Kidney (tissue), 14 donors: ENCODE data around the gene HIPK1. TPM values are rescaled to one million over a fixed set of nuclear protein-coding genes. Genes with fewer than 3 reads are reported as not detected.

Source experiments
- DNase-seq, 5 donors: peaks; one replicate each; pipeline ENCODE4 v3.0.0-alpha.2; 2013 to 2020
- FAIRE-seq: peaks from 2 replicates; lab custom pipeline; 2012; peaks lifted over from hg19 to GRCh38; lab: Jason Lieb, UNC
- H3K27ac ChIP-seq, 2 donors: one replicate each; pipeline ENCODE4 v1.7.0; 2013; ENCODE audit warnings: low read depth in 2 of 2, low read length in 2 of 2, inconsistent platforms in 1 of 2
- H3K27me3 ChIP-seq: one replicate; pipeline ENCODE4 v1.7.1; 2013; ENCODE audit warnings: low read length, inconsistent platforms; ENCODE audit not compliant: control insufficient read depth, insufficient read depth
- H3K36me3 ChIP-seq, 3 donors: one replicate each; pipeline versions ENCODE4 v1.7.0 to v1.7.1; 2013; ENCODE audit warnings: low read length in 3 of 3, control low read depth in 1 of 3, inconsistent platforms in 1 of 3; ENCODE audit not compliant: insufficient read depth in 3 of 3, control insufficient read depth in 2 of 3
- H3K4me1 ChIP-seq, 3 donors: one replicate each; pipeline versions ENCODE4 v1.7.0 to v1.7.1; 2013; ENCODE audit warnings: low read length in 3 of 3, inconsistent platforms in 1 of 3, low read depth in 1 of 3; ENCODE audit not compliant: control insufficient read depth in 2 of 3, insufficient read depth in 2 of 3
- H3K4me3 ChIP-seq, 3 donors: one replicate each; pipeline versions ENCODE4 v1.7.0 to v1.8.1; 2013; ENCODE audit warnings: low read length in 3 of 3, control low read depth in 1 of 3, inconsistent platforms in 1 of 3
- H3K9ac ChIP-seq, 3 donors: one replicate each; pipeline versions ENCODE4 v1.7.0 to v1.7.1; 2013; ENCODE audit warnings: low read length in 3 of 3, control low read depth in 1 of 3, inconsistent platforms in 1 of 3
- H3K9me3 ChIP-seq, 3 donors: one replicate each; pipeline versions ENCODE4 v1.7.0 to v1.7.1; 2013; ENCODE audit warnings: low read length in 3 of 3, control low read depth in 1 of 3, inconsistent platforms in 1 of 3; ENCODE audit not compliant: control insufficient read depth in 2 of 3, insufficient read depth in 1 of 3
- intact Hi-C: fragments of 100-400 bp; cut with DNase I; formaldehyde crosslinking; loops from one replicate; pipeline ENCODE4 v1.11.1; 2022
- polyA plus RNA-seq: library from polyadenylated mRNA; stranded (reverse); fragments of 350-450 nt; fragmentation: Illumina TruSeq; extraction: RNeasy Lipid Tissue Mini Kit (QIAGEN cat#74804); gene quantifications from one replicate; pipeline ENCODE4 v1.2.3, GENCODE V29; 2014; ENCODE audit warnings: low read depth, low replicate concordance; ENCODE audit not compliant: insufficient read depth
- total RNA-seq: library from RNA; stranded (reverse); fragmentation: NEBNext Ultra II Directional; extraction: Animal tissue kit (Norgen Biotek cat#: 25700); gene quantifications from one replicate; pipeline ENCODE4 v1.2.1, GENCODE V29; 2021
- TF ChIP-seq, protein P1 (sequence below): IDR thresholded peaks from 3 replicates; pipeline ENCODE4 v1.5.1; 2012; ENCODE audit warnings: mild to moderate bottlenecking, moderate library complexity, borderline replicate concordance; ENCODE audit not compliant: insufficient read depth; ENCODE audit errors: extremely low read depth
- donor health status: control.
- donor health status: control.
- donor health status: control.
- donor health status: control.
- donor health status: control.
- donor health status: DM: yes; HTN: yes; CAD: no.
- donor health status: Normal renal cell carcinoma (clear cell type).

HIPK1 gene
- total and polyA plus RNA-seq, 2 donors from 2014 or later = 8.4 to 65.0 TPM

DNA sequence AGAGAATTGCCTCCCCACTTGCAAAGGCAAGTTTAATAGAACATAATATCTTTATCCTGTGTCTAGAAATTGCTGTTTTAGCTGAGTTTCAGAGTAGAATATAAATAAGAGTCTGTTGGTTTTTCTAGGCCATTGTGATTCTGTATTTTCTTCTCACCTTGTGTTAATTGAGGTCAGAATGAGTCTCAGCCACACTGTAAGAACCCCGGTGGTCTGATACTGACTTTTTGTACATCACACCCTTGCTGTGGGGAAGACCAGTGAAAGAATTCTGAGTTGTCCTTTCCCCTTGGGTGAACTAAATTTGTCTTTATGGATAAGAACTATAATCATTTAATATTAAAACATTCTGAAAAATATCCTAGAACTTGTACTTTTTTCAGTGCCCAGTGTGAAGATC is 6.8 kb downstream of the HIPK1 start:
- no peak for DNase-seq
- Histone ChIP-seq H3K27ac (no peak overlapping the region), H3K9ac (no peak overlapping the region), H3K27me3 (no peaks in the 10 kb centered on the region), H3K9me3 (no peaks in the 10 kb centered on the region), H3K4me3 (no peak overlapping the region), H3K36me3 (peaks cover under 1 to 7% (median 1%) of the 10 kb centered on the region in 3 donors), H3K4me1 (peaks cover 2 to 10% (median 6%) of the 10 kb centered on the region in 3 donors)
- FAIRE-seq = no peak
- intact Hi-C loops = no loop called here
- TF ChIP-seq, protein P1, sequence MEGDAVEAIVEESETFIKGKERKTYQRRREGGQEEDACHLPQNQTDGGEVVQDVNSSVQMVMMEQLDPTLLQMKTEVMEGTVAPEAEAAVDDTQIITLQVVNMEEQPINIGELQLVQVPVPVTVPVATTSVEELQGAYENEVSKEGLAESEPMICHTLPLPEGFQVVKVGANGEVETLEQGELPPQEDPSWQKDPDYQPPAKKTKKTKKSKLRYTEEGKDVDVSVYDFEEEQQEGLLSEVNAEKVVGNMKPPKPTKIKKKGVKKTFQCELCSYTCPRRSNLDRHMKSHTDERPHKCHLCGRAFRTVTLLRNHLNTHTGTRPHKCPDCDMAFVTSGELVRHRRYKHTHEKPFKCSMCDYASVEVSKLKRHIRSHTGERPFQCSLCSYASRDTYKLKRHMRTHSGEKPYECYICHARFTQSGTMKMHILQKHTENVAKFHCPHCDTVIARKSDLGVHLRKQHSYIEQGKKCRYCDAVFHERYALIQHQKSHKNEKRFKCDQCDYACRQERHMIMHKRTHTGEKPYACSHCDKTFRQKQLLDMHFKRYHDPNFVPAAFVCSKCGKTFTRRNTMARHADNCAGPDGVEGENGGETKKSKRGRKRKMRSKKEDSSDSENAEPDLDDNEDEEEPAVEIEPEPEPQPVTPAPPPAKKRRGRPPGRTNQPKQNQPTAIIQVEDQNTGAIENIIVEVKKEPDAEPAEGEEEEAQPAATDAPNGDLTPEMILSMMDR = no peak

GRCh38 chr1:113937146-113937545 is 8.0 kb downstream of the HIPK1 start:
- Histone ChIP-seq H3K9me3 (no peaks in the 10 kb centered on the region), H3K4me1 (peaks cover 0 to 6% (median 0%) of the 10 kb centered on the region in 3 donors), H3K27ac (no peak overlapping the region), H3K4me3 (no peak overlapping the region), H3K27me3 (no peaks in the 10 kb centered on the region), H3K36me3 (peaks cover 4 to 9% (median 6%) of the 10 kb centered on the region in 3 donors), H3K9ac (no peak overlapping the region)
- DNase-seq (no peak), FAIRE-seq (no peak)
- intact Hi-C loops = no loop called here
- TF ChIP-seq, protein P1 = no peak

DNA sequence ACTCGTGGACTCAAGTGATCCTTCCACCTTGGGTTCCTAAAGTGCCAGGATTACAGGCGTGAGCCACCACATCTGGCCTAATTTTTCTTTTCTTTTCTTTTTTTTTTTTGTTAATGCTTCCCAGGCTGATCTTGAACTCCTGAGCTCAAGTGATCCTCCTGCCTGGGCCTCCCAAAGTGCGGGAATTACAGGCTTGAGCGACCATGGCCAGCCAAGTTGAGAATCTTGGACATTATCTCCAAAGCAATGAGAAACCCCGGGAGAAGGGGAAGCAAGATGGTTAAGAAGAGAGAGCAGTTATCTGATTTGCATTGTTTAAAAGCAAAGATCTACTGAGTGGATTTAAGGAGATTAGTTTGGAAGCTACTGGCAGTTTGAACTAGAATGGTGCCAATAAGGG is 9.1 kb downstream of the HIPK1 start:
- Histone ChIP-seq H3K4me1 (peaks cover 0 to 1% (median 0%) of the 10 kb centered on the region in 3 donors), H3K36me3 (peaks cover 6 to 9% (median 6%) of the 10 kb centered on the region in 3 donors), H3K9me3 (no peaks in the 10 kb centered on the region), H3K9ac (no peak overlapping the region), H3K4me3 (no peak overlapping the region), H3K27me3 (no peaks in the 10 kb centered on the region), H3K27ac (no peak overlapping the region)
- FAIRE-seq = no peak
- DNase-seq = no peak
- intact Hi-C loops = no loop called here
- TF ChIP-seq, protein P1 = no peak
